IMR-90 (cell line): ENCODE measurements around the gene ZNF385D.

Source experiments
- ELK1 ChIP-seq: fragments of 150-350 bp; IDR thresholded peaks from 2 replicates; pipeline ENCODE4 v1.6.1; 2016; ENCODE audit warnings: low read depth, mild to moderate bottlenecking, low read length, moderate library complexity, borderline replicate concordance
- MXI1 ChIP-seq: IDR thresholded peaks from 2 replicates; pipeline ENCODE4 v1.6.1; 2012; ENCODE audit warnings: low read depth, mild to moderate bottlenecking, low read length, moderate library complexity, borderline replicate concordance
- POLR2A ChIP-seq: IDR thresholded peaks from 2 replicates; pipeline ENCODE4 v1.6.1; 2012; ENCODE audit warnings: mild to moderate bottlenecking, low read depth, low read length
- RAD21 ChIP-seq: IDR thresholded peaks from 2 replicates; pipeline ENCODE4 v1.6.1; 2012; ENCODE audit warnings: low read length, improper control_type of control experiment
- RCOR1 ChIP-seq: IDR thresholded peaks from 2 replicates; pipeline ENCODE4 v1.6.1; 2012; ENCODE audit warnings: mild to moderate bottlenecking, low read length, improper control_type of control experiment; ENCODE audit not compliant: insufficient replicate concordance
- SMC3 ChIP-seq: fragments of 150-350 bp; IDR thresholded peaks from 2 replicates; pipeline ENCODE4 v1.6.1; 2016; ENCODE audit warnings: low read depth, mild to moderate bottlenecking, antibody characterized with exemption, low read length, moderate library complexity
- TF ChIP-seq, protein P1 (sequence below): conservative IDR thresholded peaks from 2 replicates; pipeline ENCODE4 v1.5.1; 2012; ENCODE audit warnings: mild to moderate bottlenecking, low read depth, low read length, improper control_type of control experiment

GRCh38 chr3:21644268-21644667 is 106.7 kb downstream of the ZNF385D start:
- TF ChIP-seq SMC3 (no peak), RAD21 (no peak), POLR2A (no peak), MXI1 (no peak), RCOR1 (no peak), ELK1 (no peak)
- TF ChIP-seq, protein P1, sequence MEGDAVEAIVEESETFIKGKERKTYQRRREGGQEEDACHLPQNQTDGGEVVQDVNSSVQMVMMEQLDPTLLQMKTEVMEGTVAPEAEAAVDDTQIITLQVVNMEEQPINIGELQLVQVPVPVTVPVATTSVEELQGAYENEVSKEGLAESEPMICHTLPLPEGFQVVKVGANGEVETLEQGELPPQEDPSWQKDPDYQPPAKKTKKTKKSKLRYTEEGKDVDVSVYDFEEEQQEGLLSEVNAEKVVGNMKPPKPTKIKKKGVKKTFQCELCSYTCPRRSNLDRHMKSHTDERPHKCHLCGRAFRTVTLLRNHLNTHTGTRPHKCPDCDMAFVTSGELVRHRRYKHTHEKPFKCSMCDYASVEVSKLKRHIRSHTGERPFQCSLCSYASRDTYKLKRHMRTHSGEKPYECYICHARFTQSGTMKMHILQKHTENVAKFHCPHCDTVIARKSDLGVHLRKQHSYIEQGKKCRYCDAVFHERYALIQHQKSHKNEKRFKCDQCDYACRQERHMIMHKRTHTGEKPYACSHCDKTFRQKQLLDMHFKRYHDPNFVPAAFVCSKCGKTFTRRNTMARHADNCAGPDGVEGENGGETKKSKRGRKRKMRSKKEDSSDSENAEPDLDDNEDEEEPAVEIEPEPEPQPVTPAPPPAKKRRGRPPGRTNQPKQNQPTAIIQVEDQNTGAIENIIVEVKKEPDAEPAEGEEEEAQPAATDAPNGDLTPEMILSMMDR = no peak
